GM21526 (cell line): Measurements from ENCODE around the gene LRCH1.

Experiments
- ATAC-seq: cut with Tn5 transposase; IDR thresholded peaks from one replicate; pipeline ENCODE4 v1.9.1; 2021; ENCODE audit warnings: moderate library complexity; ENCODE audit not compliant: unreplicated experiment, low FRiP score

The LRCH1 gene

DNA sequence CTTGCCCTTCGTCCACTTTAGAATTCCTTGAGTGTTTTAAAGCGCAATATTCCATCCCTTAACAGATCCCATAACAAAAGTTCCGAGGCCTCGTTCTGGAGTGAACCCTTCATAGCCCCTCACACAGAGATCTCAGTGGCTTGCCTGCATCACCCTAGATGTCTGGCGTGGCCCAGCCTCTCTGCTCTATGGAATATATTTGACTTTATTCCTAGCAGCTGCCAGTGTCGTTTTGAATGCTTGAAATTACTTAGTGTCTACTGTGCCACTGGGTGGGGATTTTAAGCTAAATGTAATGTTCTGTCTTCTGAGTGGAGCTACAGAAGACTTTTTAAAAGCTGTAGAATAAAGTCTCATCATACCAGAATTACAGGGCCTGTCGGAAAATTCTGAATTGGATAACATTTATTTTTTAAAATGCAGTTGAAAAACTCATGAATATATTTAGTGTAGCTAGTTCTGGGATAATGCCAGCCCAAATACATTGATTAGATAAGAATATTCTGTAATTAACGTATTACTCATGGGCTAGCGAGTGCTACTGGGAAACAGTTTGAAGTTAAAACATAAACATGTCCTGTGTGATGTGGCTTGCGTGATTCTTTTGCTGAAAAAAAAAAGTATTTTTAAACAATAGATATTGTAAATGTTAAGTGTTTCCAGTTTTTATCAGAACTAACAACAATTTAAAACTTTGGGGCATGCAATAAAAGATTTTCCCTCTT, 132.2 kb downstream of the LRCH1 start:
- no peak for ATAC-seq

DNA sequence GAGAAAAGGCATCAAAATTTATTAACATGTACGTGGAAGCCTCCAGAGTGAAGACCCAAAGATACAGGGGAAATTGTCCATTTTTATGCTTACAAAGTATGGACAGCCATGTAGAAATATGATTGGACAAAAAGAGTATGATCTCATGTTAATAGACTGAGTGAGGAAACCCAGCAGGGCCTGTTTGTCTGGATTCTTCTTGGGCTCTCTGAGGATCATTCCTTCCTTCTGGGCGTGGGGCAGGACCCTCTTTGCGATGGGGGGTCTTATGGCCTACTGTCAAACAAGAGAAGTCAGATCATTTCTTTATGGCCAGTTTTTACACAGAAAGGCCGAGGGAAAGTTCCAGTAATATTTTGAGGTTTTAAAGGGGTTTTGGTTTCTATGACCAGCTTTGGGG, 133.2 kb downstream of the LRCH1 start:
- no peak for ATAC-seq

DNA sequence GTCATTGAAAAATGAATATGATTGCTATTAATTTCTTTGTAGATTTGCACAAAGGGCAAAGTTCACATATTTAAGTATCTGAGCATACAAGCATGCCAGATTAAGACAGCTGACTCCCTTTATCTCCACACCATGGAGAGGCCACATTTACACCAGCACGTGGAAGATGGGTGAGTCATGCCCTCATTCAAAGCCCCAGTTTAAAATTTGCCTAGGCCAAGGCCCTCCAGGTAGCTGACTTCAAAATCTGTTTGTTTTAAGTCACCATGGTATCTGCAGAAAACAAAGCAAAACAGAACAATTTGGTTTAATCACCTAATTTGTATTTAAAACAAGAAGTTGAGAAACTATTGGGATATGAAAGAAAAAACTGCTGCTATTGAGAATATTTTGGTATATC, 134.8 kb downstream of the LRCH1 start:
- no peak for ATAC-seq

DNA sequence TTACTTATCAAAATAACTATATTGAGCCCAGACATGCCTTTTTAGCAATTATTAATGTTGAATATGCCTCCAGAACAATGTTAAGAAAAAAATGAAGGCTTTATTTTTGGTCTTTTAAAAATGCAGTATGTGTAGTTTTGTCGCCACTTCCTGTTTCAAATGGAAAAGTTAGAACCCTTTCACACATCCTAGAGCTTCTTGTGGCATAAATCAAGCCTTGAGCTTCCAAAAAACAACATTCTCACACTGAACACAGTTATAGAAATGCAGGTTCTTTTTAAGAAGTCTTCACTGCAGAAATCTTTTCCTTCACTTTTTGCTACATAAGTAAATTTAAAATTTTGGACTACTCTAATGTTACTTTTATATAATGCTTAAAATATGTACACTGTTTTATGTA, 135.3 kb downstream of the LRCH1 start:
- ATAC-seq: no peak

DNA sequence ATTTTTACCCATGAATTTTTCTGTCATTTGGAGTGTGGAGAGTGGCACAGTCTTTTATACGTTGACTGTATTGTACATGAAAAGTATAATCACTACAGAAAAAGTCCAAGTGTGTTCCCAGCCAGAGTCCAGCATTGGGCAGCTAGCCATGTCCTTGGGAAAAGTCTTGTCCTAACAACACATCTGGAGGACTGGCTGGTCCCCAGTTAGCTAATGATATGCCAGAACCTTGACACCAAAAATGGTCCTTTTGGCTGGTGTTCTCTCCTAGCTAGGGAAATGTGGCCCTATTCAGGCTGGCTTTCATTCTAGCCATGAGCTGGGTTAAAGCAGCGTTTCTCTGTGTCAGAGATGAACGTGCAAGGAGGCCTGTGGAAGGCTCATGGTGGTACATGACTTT, 145.0 kb downstream of the LRCH1 start:
- ATAC-seq: no peak

DNA sequence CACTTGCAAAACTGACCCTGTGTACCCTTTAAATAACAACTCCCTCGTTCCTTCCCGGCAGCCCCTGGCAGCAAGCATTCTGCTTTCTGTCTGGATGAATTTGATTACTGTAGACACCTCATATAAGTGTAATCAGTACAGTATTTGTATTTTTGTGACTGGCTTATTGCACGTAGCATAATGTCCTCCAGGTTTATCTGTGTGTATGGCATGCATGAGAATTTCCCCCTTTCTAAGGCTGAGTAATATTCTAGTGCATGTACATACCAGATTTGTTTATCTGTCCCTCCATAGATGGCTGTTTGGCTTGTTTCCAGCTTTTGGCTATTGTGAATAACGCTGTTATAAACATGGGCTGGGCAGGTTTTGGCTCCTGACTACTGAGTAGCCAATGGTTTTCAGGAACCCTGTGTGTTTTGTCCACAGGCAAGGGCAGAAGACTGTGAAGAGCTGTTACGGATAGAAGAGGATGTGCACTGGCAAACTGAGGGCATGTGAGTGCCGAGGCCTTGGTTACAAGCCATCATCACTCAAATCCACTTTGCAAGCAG, 146.0 kb downstream of the LRCH1 start:
- no peak for ATAC-seq

DNA sequence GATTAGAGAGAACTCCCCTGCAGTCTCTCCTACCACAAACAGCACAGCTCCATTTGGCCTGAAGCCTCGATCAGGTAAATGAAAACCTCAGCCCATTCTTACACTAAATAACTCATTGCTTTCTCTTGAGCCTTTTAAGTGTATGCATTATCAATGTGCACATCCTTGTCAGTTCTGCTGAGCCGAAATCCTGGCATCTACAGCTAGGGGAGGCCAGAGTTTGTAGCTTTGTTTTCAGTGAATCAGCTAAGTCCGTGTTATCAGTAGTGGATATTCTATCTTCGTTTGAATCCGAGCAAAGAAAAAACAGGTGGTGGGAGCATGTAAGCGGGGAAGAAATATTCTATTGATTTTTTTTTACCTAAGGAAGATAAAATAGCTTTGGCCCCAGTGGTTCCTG, 159.6 kb downstream of the LRCH1 start:
- ATAC-seq: no peak

DNA sequence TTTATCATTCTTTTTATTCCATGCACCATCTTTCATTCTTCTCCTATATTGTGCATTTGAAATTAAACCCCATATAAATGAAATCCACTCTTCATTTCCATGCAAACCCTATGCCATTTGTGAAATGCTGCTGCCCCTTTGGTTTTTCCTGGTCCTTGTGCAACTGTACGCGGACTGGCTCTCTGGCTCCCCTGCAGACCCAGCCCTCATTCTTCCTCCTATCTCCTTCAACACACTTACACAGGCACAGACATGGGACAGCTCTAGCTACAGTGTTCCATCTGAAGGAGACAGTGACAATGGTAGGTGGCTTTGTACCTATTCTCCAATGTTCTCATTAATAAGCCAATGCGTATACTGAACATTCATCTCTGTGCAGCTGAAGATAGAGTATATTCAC, 162.4 kb downstream of the LRCH1 start:
- ATAC-seq: no peak

DNA sequence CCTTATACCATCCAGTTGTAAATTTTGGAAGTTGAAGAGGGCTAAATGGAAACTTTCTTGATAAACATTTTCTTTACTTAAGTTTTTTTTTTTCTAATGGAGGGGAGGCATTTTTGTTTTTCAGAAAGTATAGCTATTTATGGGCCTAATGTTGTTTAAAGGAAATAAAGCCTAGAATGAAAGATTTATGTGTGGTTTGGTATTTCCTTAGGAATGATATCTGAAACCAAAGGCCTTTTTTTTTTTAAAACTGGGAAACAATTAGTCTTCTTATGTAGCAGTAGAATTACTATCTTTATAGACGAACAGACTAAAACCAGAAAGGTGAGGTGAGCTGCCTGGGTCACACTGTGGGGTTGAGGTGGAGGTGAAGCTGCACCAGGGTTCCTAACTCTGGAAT, 163.9 kb downstream of the LRCH1 start:
- ATAC-seq: no peak

DNA sequence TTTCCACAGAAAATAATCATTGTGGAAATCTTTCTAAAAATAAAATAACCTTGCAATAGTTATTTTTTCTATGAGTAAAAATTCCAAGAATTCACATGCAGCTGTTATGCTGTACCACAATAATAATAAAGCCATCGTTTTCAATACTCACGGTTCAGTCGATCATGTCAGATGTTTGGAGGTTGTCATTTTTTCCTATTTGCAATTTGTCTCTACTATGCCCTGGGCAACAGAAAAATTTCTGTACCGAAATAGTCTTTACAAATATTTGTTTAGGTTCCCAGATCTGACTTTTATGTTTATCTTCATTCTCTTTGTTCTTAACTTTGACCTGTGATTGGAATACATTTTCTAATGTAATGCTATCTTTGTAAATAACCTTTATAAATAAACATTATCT, 164.3 kb downstream of the LRCH1 start:
- no peak for ATAC-seq

DNA sequence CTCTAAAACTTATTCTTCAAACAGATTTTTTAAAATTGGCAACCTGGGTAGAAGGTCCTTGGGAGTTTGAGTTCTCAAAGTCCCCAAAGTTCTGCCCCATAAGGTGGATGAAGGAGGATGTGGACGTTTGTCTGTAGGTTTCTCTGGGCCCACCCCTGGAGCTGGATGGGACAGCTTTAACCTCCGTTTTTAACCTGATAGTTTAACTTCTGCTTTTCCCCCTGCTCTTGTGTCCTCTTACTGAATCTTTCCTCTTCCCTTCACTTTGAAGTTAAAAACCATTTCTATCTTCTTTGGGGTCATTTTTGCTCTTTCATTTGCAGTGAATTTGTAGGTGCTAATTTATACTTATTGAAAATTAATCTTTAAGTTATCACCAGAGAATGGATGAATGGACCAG, 164.9 kb downstream of the LRCH1 start:
- no peak for ATAC-seq

DNA sequence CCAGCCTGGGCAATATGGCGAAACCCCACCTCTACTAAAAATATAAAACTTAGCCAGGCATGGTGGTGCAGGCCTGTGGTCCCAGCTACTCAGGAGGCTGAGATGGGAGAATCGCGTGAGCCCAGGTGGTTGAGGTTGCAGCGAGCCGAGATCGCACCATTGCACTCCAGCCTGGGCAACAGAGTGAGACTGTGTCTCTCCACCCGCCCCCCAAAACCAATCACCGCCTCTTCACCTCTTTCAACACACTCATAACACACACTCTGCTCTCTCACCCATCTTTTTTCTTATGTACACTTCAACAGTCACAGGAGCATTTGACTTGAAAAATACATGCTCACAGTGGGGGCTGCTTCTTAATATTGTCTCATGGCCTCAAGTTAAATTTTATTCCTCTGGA, 167.2 kb downstream of the LRCH1 start:
- ATAC-seq: no peak

DNA sequence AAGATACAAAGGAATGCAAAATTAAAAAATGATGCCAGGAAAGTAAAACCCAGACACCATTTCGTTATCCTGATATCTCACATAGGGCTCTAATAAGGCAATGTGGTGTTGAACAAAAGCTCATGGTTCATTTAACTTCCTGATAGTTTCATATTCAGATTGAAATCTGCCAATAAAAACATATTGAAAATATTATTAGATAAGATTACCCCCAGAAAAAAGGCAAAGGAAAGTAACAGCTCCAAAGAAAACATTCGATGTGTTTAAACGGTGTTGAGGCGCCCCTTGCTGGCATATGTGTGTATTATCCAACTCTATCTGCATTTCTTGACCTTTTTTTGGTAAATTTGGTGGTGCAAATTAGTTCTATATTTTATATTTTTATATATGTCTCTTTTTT, 168.1 kb downstream of the LRCH1 start:
- no peak for ATAC-seq

DNA sequence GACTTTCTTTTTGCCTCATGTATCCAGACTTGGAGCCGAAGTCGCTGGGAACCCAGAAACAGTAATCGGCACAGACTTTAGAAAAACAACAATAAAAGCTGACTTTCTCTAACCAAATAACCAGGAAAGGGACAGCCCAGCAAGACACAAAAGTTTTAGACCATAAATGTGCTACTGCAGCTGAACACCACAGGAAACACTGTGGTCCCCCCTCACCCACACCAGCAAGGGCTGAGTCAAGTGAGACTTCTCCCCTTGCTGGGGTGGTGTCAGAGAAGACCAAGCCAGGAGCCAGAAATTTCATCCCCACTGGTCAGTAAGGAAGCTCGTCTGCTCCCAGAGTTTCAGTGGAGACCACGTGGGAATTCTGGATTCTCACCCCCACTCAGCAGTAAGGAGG, 173.4 kb downstream of the LRCH1 start:
- ATAC-seq: no peak

DNA sequence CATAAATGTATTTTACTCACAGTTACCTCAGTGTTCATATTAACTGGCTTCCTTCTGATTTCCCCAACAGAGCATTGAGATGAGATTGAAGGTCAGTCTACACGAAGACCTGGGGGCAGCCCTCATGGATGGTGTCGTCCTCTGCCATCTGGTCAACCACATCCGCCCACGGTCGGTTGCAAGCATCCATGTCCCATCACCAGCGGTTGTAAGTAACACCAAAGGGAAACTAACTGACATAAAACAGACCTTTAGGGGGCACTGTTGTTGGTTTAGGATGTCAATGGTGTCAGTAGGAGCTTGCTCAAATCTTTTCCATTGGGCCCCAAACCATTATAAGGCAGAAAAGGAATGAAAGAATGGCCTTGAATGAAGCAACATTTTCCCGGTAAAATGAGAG, 175.8 kb downstream of the LRCH1 start:
- ATAC-seq: no peak

DNA sequence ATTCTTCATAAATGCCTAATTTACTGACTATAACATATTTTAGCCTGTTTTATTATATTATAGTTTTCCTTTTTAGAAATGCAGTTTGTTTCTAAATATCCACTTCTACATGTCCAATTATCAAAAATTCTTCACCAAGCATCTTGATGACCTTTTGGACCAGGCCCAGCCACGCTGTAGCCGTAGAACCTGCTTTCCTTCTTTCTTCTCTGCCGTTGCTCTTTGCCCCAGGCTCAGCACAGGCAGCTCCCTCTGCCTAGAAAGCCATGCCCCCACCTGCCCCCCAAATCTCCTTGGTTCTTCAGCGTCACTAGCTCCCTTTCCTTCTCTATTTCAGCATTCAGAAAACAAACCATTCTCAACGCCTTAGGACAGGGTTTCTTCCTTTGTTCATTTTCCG, 178.6 kb downstream of the LRCH1 start:
- no peak for ATAC-seq

DNA sequence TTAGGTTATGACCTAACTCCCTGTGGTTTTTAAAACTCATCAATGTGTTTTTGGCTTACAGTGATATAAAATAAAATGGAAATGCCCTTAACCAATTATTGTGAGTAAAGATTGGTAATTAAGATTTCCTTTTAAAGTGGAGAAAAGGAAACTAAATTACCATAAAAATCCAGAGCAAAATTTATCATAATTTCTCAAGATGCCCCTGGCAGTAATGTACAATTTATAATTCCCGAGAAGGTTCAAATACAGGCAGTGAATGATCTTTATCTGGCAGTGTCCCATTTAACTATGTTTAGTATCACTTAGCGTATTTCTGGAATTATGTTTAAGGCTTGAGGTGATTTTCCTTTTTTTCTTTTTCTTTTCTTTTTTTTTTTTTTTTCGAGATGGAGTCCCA, 182.5 kb downstream of the LRCH1 start:
- no peak for ATAC-seq

DNA sequence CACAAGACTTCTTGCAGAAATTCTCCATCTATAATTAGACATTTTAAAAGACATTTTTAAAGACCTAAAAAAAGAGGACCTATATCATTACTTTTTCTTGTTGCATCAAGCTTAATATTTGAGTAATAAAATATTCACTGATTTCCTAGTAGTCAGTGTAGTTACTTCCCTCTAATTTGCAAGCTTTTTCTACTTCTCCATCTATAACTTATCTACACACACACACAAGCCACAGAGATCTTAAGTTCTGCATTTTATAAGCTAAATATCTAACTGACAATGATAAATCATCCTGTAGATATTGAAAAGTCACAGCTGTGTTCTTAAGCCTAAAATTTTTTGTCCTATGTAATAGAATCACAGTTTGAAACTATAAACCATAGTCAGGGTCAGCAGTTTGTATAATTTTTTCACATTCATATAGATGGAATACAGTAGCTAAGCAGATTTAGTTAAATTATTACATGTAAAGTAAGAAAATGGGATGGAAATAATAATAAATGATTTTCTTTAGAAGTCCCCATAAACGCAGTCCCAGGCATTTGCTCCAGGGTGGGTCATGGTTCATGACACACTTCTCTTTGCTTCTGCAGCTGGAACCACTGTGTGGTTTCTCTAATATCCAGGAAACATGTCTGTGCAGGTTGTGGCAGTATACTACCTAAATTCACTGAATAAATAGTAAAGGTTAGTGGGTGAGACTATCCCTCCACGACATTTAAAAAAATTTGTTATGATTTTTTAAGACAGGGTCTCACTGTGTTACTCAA, 183.8 kb downstream of the LRCH1 start:
- ATAC-seq: no peak

DNA sequence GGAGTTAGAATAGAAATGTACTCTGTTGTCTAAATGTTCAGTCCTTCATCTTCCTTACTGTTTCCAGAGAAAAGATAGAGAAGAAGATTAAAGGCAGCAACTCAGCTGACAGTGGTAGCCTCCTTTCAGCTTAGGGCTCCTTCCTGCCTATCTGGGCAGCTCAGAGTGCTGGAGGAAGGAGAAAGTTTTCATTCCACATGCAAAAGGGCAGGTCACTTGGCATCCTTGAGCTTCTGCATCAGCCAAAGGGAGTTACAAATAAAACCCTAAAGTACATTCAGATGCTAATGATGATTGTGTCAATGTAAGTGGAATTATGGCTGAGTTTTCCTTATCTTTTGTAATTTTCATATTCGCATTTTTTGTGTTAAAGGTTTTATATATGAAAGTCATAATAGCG, 185.1 kb downstream of the LRCH1 start:
- ATAC-seq: no peak

DNA sequence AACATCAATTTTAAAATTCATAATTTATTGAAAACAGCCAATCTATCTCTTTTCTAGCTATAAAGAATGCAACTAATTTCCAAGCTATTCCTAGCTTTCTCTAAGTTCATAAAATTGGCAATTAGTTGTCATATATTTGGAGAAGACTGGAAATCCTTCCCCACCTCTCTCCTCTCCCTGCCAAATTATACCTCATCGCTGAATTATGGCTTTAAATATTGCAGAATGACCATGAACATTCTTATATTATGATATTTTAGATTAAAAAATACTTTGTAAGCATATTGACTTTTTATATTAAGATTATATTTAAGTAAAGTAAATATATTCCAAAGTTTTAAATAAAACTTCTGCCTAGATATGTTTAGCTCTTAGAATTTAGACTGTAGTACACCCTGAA, 185.8 kb downstream of the LRCH1 start:
- ATAC-seq: no peak

DNA sequence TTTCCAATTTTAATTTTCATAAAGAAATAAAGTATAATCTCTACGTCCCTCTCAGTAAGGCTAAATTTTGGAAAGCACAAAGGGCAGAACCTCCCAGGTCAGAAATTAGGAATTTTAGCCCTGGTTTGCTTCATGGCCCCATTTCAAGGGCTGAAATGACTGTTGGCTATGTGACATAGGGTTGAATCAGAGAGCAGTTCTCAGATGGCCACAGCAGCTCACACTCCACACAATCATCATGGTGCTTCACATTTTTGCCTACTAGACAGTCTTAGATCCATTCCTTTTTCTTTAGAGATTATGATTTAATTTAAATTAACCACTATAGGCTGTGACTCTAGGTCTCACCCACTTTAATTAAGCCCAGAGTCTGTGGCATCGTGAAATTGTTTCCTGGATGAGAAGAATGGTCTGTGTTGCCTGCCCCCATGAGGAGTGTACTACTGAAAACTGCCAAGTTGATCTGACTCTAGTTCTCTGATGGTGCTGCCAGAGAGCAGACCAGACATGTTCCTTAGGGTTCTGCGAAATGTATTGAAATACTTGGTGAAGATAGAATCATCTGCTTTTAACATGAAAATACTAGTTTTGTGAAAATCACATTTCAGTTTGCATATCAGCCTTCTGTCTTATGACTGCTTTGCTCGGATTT, 186.6 kb downstream of the LRCH1 start:
- no peak for ATAC-seq

DNA sequence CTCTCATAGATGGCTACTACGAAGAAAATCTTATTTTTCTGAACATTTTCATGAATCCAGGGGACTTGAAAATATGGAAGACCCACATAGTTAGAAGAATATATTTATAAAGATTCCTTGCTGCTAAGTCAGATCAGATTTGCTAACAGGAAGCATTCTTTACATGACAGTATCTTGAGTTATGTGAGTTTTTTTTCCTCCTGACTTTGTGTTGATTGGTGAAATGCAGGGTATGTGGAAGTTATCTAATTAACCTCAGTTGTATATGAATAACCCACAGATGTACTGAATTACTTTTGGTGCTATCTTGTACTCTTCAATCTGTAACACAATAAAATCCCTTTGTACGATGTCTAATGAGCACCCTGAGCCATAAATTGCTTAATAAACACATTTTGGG, 190.2 kb downstream of the LRCH1 start:
- ATAC-seq: no peak
